NT2/D1 (cell line): ENCODE measurements around the gene TRIM39.

Source experiments
- SUZ12 ChIP-seq: IDR thresholded peaks from 2 replicates; pipeline ENCODE4 v1.6.1; 2011; ENCODE audit not compliant: insufficient read length, insufficient read depth; ENCODE audit errors: extremely low read depth
- YY1 ChIP-seq: IDR thresholded peaks from 2 replicates; pipeline ENCODE4 v1.6.1; 2011; ENCODE audit not compliant: insufficient read length, insufficient read depth
- ZNF274 ChIP-seq: IDR thresholded peaks from 2 replicates; pipeline ENCODE4 v1.6.1; 2011; ENCODE audit warnings: mild to moderate bottlenecking, low read depth, low read length

DNA sequence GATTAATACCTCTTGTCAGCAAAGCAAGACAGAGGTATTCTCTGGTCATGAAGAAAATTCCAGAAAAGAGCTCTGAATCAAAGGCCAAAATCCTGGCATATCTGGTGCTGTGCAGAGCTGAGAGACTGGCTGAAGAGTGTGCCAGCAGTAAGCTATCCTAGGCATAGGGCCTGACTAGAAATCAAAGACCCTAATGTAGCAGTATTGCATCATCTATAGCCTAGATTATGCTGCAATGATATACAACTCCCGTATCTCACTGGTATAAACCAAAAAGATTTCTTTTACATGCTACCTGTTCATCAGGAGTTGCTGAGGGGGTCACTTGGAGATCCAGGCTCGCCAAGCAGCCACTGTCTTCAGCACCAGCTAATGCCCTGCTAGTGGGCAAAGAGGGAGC is 30.9 kb upstream of the TRIM39 start:
- TF ChIP-seq ZNF274: no peak
- no peak for TF ChIP-seq SUZ12
- no peak for TF ChIP-seq YY1
